ENCODE measurements around the gene LAYN. TPM values are rescaled to one million over a fixed set of nuclear protein-coding genes. Genes with fewer than 3 reads are reported as not detected.

LAYN gene
- total RNA-seq, 1 donor from 2014 or later = 10.6 TPM

- Mint-ChIP-seq H3K4me1 (ENCODE audit: low read depth) (no peaks in the 10 kb centered on the region), H3K27ac (ENCODE audit: unreplicated experiment) (no peak overlapping the region), H3K4me3 (ENCODE audit: unreplicated experiment) (no peak overlapping the region), H3K9me3 (ENCODE audit: low read depth) (no peaks in the 10 kb centered on the region), H3K36me3 (ENCODE audit: low read depth) (no peaks in the 10 kb centered on the region), H3K27me3 (ENCODE audit: low read depth) (no peaks in the 10 kb centered on the region)
- no peak for DNase-seq (ENCODE audit: low spot score)
- TF ChIP-seq CTCF (IDR thresholded peaks at IDR 0.05) = no peak
Measured at GRCh38 chr11:111589886-111590499, 49.5 kb downstream of the LAYN start.

GRCh38 chr11:111591187-111591960 lies 50.9 kb downstream of the LAYN start:
- Mint-ChIP-seq H3K27ac (ENCODE audit: unreplicated experiment) (no peak overlapping the region), H3K36me3 (ENCODE audit: low read depth) (no peaks in the 10 kb centered on the region), H3K9me3 (ENCODE audit: low read depth) (peaks cover 3% of the 10 kb centered on the region), H3K4me1 (ENCODE audit: low read depth) (no peaks in the 10 kb centered on the region), H3K4me3 (ENCODE audit: unreplicated experiment) (no peak overlapping the region), H3K27me3 (ENCODE audit: low read depth) (no peaks in the 10 kb centered on the region)
- no peak for DNase-seq (ENCODE audit: low spot score)
- TF ChIP-seq CTCF (IDR thresholded peaks at IDR 0.05) = no peak

- DNase-seq (ENCODE audit: low spot score) = no peak
- no peak for TF ChIP-seq CTCF (IDR thresholded peaks at IDR 0.05)
- no peaks in the 10 kb centered on the region for H3K4me1 Mint-ChIP-seq (ENCODE audit: low read depth)
- no peaks in the 10 kb centered on the region for H3K36me3 Mint-ChIP-seq (ENCODE audit: low read depth)
- H3K9me3 Mint-ChIP-seq (ENCODE audit: low read depth) = peaks cover 3% of the 10 kb centered on the region
- no peak overlapping the region for H3K4me3 Mint-ChIP-seq (ENCODE audit: unreplicated experiment)
- no peak overlapping the region for H3K27ac Mint-ChIP-seq (ENCODE audit: unreplicated experiment)
- H3K27me3 Mint-ChIP-seq (ENCODE audit: low read depth) = no peaks in the 10 kb centered on the region
Measured at GRCh38 chr11:111592491-111592890, 52.0 kb downstream of the LAYN start.

GRCh38 chr11:111596319-111596718 lies 55.8 kb downstream of the LAYN start:
- H3K4me3 Mint-ChIP-seq (ENCODE audit: unreplicated experiment) = no peak overlapping the region
- H3K4me1 Mint-ChIP-seq (ENCODE audit: low read depth) = peaks cover 3% of the 10 kb centered on the region
- H3K27me3 Mint-ChIP-seq (ENCODE audit: low read depth) = no peaks in the 10 kb centered on the region
- no peak for TF ChIP-seq CTCF (IDR thresholded peaks at IDR 0.05)
- H3K36me3 Mint-ChIP-seq (ENCODE audit: low read depth) = no peaks in the 10 kb centered on the region
- H3K27ac Mint-ChIP-seq (ENCODE audit: unreplicated experiment) = no peak overlapping the region
- peaks cover 3% of the 10 kb centered on the region for H3K9me3 Mint-ChIP-seq (ENCODE audit: low read depth)
- no peak for DNase-seq (ENCODE audit: low spot score)

GRCh38 chr11:111598148-111598547 lies 57.6 kb downstream of the LAYN start:
- H3K27ac Mint-ChIP-seq (ENCODE audit: unreplicated experiment) = no peak overlapping the region
- peaks cover 9% of the 10 kb centered on the region for H3K4me1 Mint-ChIP-seq (ENCODE audit: low read depth)
- H3K36me3 Mint-ChIP-seq (ENCODE audit: low read depth) = no peaks in the 10 kb centered on the region
- no peak for TF ChIP-seq CTCF (IDR thresholded peaks at IDR 0.05)
- H3K4me3 Mint-ChIP-seq (ENCODE audit: unreplicated experiment) = no peak overlapping the region
- DNase-seq (ENCODE audit: low spot score) = no peak
- no peaks in the 10 kb centered on the region for H3K27me3 Mint-ChIP-seq (ENCODE audit: low read depth)
- peaks cover 3% of the 10 kb centered on the region for H3K9me3 Mint-ChIP-seq (ENCODE audit: low read depth)

All from chondrocyte (in vitro differentiated cells).